SH-SY5Y (cell line): ENCODE data around the gene KARS1.

Experiments
- GATA2 ChIP-seq: IDR thresholded peaks from 2 replicates; pipeline ENCODE4 v1.6.1; 2011; ENCODE audit warnings: mild to moderate bottlenecking, low read depth, low read length
- GATA3 ChIP-seq: IDR thresholded peaks from 2 replicates; pipeline ENCODE4 v1.6.1; 2011; ENCODE audit warnings: low read depth, mild to moderate bottlenecking, low read length, moderate library complexity

Gene KARS1

DNA sequence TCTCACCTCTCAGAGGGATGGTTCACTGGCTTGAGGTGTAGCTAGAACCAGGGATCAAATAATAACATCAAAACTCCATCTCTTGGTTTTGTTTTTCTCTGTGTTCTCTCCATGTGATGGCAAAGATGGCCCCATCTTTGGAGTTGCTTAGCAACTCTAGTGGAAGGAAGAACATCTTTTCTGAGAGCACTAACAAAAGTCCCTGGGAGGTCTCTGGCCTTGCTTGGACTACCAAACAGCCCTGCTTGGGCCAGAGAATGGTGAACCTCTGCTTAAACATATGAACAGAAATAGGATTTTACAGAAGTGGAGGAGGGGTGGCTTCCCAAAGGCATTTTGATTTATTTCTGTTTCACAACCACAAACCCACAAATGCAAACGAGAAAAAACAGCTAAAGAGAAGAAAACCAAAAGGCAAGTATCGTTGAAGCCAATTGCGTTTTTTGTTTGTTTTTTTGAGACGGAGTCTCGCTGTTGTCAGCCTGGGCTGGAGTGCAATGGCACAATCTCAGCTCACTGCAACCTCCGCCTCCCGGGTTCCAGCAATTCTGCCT is 68.1 kb downstream of the KARS1 start:
- TF ChIP-seq GATA2 (no peak), GATA3 (no peak)

DNA sequence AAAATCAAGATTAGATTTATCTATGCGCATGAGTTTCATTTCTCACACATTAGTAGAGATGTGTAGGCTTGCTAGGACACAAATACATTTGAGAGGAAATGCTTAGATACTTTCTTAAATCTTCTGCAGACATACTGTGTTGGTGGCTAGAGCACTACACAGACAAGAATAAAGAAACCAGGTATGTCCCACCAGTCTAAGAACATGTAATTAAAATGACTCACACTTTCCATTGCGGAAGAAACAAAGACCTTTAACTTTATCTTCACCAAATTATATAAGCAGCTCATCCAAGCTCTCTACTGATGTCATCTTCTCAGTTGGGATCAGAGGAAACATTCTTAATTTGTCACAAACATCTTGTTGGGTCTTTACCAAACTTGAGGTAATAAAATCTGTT is 68.7 kb downstream of the KARS1 start:
- no peak for TF ChIP-seq GATA3
- no peak for TF ChIP-seq GATA2

DNA sequence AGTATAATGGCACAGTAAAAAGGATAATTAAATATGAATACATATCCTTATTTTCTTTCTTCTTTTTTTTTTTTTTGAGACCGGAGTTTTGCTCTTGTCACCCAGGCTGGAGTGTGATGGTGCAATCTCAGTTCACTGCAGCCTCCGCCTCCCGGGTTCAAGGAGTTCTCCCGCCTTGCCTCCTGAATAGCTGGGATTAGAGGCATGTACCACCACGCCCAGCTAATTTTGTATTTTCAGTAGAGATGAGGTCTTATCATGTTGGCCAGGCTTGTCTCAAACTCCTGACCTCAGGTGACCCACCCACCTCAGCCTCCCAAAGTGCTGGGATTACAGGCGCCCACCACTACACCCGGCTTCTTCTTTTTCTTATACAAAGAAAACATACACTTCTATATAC is 69.3 kb downstream of the KARS1 start:
- no peak for TF ChIP-seq GATA2
- no peak for TF ChIP-seq GATA3
